Right ventricle myocardium superior (tissue), 1 donor: Measurements from ENCODE around the gene SF3B5. TPM values are rescaled to one million over a fixed set of nuclear protein-coding genes. Genes with fewer than 3 reads are reported as not detected.

Experiments used
- total RNA-seq: library from RNA; stranded (reverse); fragmentation: NEBNext Ultra II Directional; extraction: Animal tissue kit (Norgen Biotek cat#: 25700); gene quantifications from one replicate; pipeline ENCODE4 v1.2.1, GENCODE V29; 2021
- donor health status: DM: no; HTN: yes; CAD: no; lungs with severe emphysema.

SF3B5 gene
- total RNA-seq, 1 donor from 2014 or later: 112 TPM

Other genes with a start within 250 kb of the SF3B5 start
- gene ZC2HC1B, start 231.1 kb downstream of the SF3B5 start, total RNA-seq: not detected
- gene PLAGL1, start 87.3 kb downstream of the SF3B5 start, total RNA-seq: 10.8 TPM
- 8.9 TPM for gene STX11, start 54.9 kb upstream of the SF3B5 start, total RNA-seq
- 65.8 TPM for gene UTRN, start 189.8 kb upstream of the SF3B5 start, total RNA-seq